Measurements from ENCODE around the gene PPIL3. TPM values are rescaled to one million over a fixed set of nuclear protein-coding genes. Genes with fewer than 3 reads are reported as not detected.

Gene PPIL3
- total RNA-seq, 4 donors from 2014 or later, result 0.59 to 76.8 (median 27.5) TPM

DNA sequence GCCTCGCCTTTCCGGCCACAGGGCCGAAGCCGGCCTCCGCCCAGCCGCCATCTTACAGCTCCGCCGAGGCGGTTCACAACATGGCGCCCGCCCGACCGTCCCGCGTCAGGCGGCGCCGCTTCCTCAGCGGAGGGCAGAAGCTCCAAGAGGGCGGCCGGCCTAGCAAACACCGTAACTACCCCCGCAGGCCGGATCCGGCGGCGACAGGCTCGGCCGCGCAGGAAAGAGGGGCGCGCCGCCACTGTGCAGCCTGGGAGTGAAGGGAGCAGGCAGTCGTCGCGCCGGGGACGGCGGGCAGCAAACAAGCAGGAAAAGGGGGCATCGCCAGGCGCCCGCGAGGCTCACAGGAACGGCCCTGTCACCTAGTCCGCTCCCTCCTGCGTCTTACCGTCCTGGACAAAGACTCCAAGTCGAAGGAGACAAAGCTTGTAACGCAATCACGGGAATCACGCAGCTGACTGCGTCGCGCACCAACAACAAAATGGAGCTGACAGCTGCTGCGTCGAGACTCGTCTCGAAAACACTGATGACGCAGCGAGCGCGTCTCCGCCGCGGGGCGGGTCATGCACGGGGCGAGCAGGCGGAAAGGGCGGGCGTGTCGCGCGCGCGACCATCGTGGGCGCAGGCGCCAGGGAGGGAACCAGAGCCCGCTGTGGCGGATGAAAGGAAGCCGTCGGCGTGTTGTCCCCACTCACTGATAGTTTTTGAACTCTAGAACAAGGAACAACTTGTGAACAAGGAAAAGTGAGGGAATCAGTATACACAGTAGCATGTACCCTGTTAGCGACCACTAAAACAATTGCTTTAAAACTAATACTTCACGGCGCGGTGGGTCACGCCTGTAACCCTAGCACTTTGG, 24.5 kb downstream of the PPIL3 start, which contains the start of gene CLK1:
CLK1 (minus strand) TSS at position 483 of the 859 bp plus-strand sequence. CDS start 2,796 bp downstream, outside the sequence.
- peak within 1 kb of the TSS; percentile 97 to 100 for H3K4me3 ChIP-seq

DNA sequence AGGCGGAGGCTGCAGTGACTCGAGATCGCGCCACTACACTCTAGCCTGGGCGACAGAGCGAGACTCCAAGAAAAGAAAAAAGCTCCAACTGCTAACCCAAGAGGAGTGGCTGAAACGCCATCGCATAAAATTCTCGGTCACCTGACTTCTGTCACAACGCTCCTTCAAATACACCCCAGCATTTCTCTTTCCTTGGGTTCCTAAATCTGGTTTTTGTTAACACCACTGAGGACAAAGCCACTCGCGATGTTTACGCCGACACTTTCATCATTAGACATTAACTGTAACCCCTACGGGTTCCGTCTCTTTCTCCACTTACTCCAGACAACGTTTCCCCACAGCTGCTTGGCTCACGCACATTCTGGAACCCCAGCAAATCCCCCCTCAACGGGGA, 25.1 kb downstream of the PPIL3 start:
- peaks cover 3 to 9% of the 10 kb centered on the region in 2 donors for H3K4me1 ChIP-seq
- peak overlapping the region; percentile 97 to 100 for H3K4me3 ChIP-seq
- peak overlapping the region; percentile 100 for H3K27ac ChIP-seq
- no peak for DNase-seq
- H3K27me3 ChIP-seq, result no peaks in the 10 kb centered on the region
- no peaks in the 10 kb centered on the region for H3K9me3 ChIP-seq
- intact Hi-C loops (cut with DNase I; ENCODE audit: low total_unique reads), result no loop called here
- H3K36me3 ChIP-seq, result no peaks in the 10 kb centered on the region
- TF ChIP-seq, protein P1, sequence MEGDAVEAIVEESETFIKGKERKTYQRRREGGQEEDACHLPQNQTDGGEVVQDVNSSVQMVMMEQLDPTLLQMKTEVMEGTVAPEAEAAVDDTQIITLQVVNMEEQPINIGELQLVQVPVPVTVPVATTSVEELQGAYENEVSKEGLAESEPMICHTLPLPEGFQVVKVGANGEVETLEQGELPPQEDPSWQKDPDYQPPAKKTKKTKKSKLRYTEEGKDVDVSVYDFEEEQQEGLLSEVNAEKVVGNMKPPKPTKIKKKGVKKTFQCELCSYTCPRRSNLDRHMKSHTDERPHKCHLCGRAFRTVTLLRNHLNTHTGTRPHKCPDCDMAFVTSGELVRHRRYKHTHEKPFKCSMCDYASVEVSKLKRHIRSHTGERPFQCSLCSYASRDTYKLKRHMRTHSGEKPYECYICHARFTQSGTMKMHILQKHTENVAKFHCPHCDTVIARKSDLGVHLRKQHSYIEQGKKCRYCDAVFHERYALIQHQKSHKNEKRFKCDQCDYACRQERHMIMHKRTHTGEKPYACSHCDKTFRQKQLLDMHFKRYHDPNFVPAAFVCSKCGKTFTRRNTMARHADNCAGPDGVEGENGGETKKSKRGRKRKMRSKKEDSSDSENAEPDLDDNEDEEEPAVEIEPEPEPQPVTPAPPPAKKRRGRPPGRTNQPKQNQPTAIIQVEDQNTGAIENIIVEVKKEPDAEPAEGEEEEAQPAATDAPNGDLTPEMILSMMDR (IDR thresholded peaks at IDR 0.05), result no peak
- no peak for TF ChIP-seq POLR2A (IDR thresholded peaks at IDR 0.05)

More for the DNA sequence above, 24.5 kb downstream of the PPIL3 start, which contains the start of gene CLK1:
- peak; percentile 100 for TF ChIP-seq POLR2A (IDR thresholded peaks at IDR 0.05)
- TF ChIP-seq, protein P1 (IDR thresholded peaks at IDR 0.05), result no peak
- Histone ChIP-seq H3K9me3 (no peaks in the 10 kb centered on the region), H3K27ac (peak within 1 kb of the TSS; percentile 100), H3K4me1 (peaks cover 3% of the 10 kb centered on the region in 2 donors), H3K27me3 (no peaks in the 10 kb centered on the region), H3K36me3 (no peaks in the 10 kb centered on the region)
- DNase-seq, result peak; percentile 96 to 97
- intact Hi-C loops (cut with DNase I; ENCODE audit: low total_unique reads), result no loop called here

DNA sequence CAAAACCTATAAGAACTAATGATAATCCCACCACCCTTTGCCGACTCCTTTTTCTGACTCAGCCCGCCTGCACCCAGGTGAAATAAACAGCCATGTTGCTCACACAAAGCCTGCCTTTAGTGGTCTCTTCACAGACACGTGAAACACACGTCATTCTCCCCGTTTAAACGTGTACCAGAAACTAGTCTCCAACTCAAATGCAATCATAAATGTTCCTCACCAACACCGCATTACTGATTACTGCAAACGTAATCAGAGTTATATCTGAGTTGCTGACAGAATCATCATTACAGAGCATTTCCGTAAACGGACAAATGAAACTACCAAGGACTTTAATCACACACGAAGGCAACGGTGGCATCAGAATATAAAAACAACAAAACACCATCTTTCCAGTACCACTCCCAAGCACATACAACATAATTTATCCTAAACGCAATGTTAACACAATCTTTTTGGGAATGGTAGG, 26.3 kb downstream of the PPIL3 start:
- TF ChIP-seq POLR2A (IDR thresholded peaks at IDR 0.05), result peak; percentile 42 to 83
- TF ChIP-seq, protein P1 (IDR thresholded peaks at IDR 0.05), result no peak
- intact Hi-C loops (cut with DNase I; ENCODE audit: low total_unique reads), result no loop called here
- Histone ChIP-seq H3K27ac (peak overlapping the region; percentile 100), H3K36me3 (no peaks in the 10 kb centered on the region), H3K9me3 (no peaks in the 10 kb centered on the region), H3K4me1 (peaks cover 9 to 17% of the 10 kb centered on the region in 2 donors), H3K27me3 (no peaks in the 10 kb centered on the region), H3K4me3 (peak overlapping the region; percentile 97 to 100)
- peak in 1 of 2 donors; percentile 35 for DNase-seq

DNA sequence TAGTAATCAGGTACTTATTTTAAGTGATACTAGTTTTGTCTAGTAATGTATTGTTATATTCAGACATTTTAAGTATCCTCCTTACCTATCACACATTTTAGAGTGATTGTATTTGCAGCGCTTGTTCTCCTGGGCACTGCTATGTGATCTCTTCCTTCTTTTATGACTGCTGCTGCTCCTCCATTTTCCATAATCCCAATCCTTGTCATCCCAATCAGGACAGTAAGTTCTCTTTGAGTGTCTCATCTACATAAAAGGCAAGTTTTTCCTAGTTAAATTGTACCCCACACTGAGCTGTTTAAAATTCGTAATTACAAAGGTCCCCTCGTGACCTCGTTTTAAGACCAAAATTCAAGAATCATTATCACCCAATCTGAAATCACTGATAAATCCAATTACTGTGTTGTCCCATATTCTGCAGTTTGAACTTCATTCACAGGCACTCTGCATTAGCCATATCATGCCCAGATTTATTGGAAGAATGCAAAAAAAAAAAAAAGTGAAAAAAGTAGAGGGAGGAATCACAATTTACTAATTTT, 27.2 kb downstream of the PPIL3 start:
- TF ChIP-seq, protein P1 (IDR thresholded peaks at IDR 0.05), result no peak
- no peak for TF ChIP-seq POLR2A (IDR thresholded peaks at IDR 0.05)
- Histone ChIP-seq H3K4me3 (peak overlapping the region; percentile 97 to 100), H3K9me3 (no peaks in the 10 kb centered on the region), H3K36me3 (no peaks in the 10 kb centered on the region), H3K4me1 (peaks cover 9 to 17% of the 10 kb centered on the region in 2 donors), H3K27ac (peak overlapping the region; percentile 100), H3K27me3 (no peaks in the 10 kb centered on the region)
- DNase-seq, result no peak
- intact Hi-C loops (cut with DNase I; ENCODE audit: low total_unique reads), result no loop called here

Measured in uterus (tissue), 4 donors.